ENCODE data around the gene TBPL1.

The TBPL1 gene

DNA sequence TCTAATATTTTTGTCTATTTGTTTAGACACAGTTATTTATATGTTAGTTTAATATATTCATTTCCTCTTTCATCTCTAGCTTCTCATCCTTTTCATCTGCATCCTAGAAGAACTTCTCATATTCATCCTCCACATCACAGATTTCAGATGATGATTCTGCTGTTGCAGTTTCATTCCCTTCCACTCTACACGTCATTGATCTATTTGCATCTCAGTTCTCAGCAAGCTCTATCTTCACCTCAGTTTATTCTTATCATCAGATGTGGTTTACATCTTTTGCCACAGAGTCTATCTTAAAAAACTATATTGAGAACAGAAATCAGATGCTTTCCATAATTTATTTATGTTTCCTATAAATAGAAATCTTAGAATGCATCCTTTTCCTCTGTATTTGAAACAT, 86.1 kb downstream of the TBPL1 start:
- DNase-seq (ENCODE audit: extremely low read depth in 1 of 2, low read depth in 1 of 2), result no peak
